AG04449 (cell line): Measurements from ENCODE around the gene TMEM259.
"Not testable (repeated sequence)": the region's sequence is repeated elsewhere in the genome, so short reads cannot be mapped to it uniquely, and the experiment has no call there.

ENCODE experiments used
- CTCF ChIA-PET: fragments of 350-600 bp; formaldehyde crosslinking; extraction: SDS; loops from one replicate; lab custom pipeline; 2021; ENCODE audit warnings: antibody characterized with exemption; lab: Yijun Ruan, JAX
- POLR2A ChIA-PET: fragments of 400-600, 350-600 bp; formaldehyde crosslinking; extraction: SDS; loops from one replicate; lab custom pipeline; 2020; ENCODE audit warnings: antibody characterized with exemption, inconsistent platforms; lab: Yijun Ruan, JAX
- DNase-seq: peaks from one replicate; pipeline ENCODE4 v3.0.0-alpha.2; 2010; ENCODE audit warnings: low read depth, low spot score
- H3K4me3 ChIP-seq: 2 replicates; pipeline ENCODE4 v1.5.1; 2011; ENCODE audit warnings: low read depth, mild to moderate bottlenecking, control low read depth, low read length
- TF ChIP-seq, protein P1 (sequence below): IDR thresholded peaks from one replicate; pipeline ENCODE4 v1.5.1; 2011; ENCODE audit warnings: mild to moderate bottlenecking, moderate library complexity, low read length, control low read depth, inconsistent platforms; ENCODE audit not compliant: insufficient read depth; ENCODE audit errors: missing control alignments

TMEM259 gene

DNA sequence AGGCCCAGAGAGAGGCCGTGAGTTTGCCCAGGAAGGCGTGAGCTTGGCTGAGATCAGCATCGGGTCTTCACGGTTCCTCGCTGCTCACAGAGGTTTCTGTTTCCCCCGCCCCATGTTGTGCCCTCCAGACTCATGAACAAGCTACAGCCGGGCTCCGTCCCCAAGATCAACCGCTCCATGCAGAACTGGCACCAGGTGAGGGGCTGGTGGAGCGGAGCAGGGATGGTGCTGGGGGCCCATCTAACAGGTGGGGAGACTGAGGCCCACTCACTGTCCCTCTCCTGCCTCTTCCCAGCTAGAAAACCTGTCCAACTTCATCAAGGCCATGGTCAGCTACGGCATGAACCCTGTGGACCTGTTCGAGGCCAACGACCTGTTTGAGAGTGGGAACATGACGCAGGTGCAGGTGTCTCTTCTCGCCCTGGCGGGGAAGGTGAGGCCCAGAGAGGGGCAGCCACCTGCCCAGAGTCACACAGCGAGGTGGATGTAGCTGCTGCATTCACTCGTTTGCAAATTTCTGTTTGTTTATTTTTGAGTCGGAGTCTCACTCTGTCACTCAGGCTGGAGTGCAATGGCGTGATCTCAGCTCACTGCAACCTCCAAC, 11.4 kb upstream of the TMEM259 start:
- ChIA-PET POLR2A (interaction anchor here (0.6 to 8.0 kb wide), 3 partner anchors 6 to 216 kb away, joined by 3 to 104 read pairs (median 3); partner anchors contain the start of gene ABCA7), CTCF (interaction anchor here (1.0 kb wide), 1 partner anchor 81 kb away, joined by 3 read pairs; no protein-coding TSS in a partner anchor)
- TF ChIP-seq, protein P1, sequence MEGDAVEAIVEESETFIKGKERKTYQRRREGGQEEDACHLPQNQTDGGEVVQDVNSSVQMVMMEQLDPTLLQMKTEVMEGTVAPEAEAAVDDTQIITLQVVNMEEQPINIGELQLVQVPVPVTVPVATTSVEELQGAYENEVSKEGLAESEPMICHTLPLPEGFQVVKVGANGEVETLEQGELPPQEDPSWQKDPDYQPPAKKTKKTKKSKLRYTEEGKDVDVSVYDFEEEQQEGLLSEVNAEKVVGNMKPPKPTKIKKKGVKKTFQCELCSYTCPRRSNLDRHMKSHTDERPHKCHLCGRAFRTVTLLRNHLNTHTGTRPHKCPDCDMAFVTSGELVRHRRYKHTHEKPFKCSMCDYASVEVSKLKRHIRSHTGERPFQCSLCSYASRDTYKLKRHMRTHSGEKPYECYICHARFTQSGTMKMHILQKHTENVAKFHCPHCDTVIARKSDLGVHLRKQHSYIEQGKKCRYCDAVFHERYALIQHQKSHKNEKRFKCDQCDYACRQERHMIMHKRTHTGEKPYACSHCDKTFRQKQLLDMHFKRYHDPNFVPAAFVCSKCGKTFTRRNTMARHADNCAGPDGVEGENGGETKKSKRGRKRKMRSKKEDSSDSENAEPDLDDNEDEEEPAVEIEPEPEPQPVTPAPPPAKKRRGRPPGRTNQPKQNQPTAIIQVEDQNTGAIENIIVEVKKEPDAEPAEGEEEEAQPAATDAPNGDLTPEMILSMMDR, result no peak

DNA sequence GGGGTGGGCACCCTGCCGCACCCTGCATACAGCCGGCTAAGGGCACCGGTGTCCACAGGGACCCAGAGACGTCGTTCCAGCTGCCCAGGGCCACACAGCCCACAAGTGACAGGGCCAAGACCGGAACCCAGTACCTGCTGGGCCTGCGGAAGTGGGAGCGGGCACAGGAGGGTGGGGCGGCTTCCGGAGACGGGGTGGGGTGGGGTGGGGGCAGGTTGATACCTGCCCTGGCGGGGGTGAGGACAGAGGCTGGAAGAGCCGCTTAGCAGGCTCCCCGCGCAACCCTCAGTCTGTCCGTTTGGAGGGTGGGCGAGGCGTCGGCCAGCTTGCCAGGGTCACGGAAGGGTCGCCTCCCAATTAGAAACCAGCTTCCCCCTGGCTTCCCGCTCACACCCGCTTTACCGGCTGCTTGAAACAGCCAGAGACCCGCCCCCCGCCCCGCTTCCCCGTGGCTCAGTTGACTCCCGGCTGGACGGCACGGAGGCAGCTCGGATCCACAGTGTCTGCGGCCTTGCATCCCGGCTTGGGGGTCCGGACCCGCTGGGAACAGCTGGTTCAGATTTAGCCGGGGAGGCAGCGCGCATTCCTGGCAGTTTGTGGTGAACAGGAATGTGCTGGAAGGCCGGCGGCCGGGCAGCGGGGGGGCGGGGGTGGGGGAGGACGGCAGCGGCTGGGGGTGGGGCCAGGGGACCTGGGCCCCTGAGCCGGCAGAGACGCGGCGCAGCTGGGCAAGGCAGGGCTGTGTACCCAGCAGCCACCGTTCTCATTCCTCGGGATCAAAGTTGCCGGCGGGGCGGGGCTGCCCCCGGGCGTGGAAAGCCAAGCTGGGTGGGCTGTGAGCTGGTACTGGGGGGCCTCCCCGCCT, 7.4 kb upstream of the TMEM259 start:
- H3K4me3 ChIP-seq, result peak overlapping the region; percentile 96
- DNase-seq, result peak; percentile 71
- POLR2A ChIA-PET, result interaction anchor here (0.6 to 8.0 kb wide), 6 partner anchors 11 to 241 kb away, joined by 3 to 104 read pairs (median 3); partner anchors contain the start of genes ABCA7, ATP5F1D, CIRBP and GPX4
- CTCF ChIA-PET, result interaction anchor here (0.6 to 4.2 kb wide), 6 partner anchors 39 to 212 kb away, joined by 3 to 19 read pairs (median 4); partner anchors contain the start of gene ARHGAP45
- TF ChIP-seq, protein P1, result no peak

More for the DNA sequence above, 11.4 kb upstream of the TMEM259 start:
- DNase-seq, result no peak
- H3K4me3 ChIP-seq, result no peak overlapping the region

DNA sequence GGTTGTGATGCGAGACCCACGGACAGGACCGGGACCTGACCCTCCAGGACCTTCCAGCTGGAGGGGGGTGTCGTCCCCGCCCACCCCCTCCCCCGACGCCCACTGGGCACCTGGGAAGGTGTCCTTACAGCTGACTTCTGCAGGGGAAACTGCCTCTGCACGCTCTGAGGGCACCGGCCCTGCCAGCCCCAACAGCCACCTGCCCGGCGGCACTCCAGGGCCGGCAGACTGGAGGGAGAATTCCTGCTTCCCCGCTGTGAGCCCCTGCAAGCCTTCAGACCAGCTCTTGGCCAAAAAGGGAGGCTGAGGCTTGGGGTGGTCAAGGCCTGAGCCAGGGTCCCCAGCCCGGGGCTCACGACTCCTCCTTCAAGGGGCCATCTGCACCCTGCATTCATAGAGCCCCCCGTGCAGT, 6.7 kb upstream of the TMEM259 start:
- TF ChIP-seq, protein P1, result no peak
- H3K4me3 ChIP-seq, result peak overlapping the region; percentile 96
- POLR2A ChIA-PET, result interaction anchor here (0.6 to 8.0 kb wide), 5 partner anchors 11 to 214 kb away, joined by 3 to 104 read pairs (median 3); partner anchors contain the start of genes ABCA7, ATP5F1D and GPX4
- CTCF ChIA-PET, result interaction anchor here (0.6 to 4.2 kb wide), 4 partner anchors 85 to 213 kb away, joined by 3 to 19 read pairs (median 4); no protein-coding TSS in a partner anchor
- DNase-seq, result no peak

DNA sequence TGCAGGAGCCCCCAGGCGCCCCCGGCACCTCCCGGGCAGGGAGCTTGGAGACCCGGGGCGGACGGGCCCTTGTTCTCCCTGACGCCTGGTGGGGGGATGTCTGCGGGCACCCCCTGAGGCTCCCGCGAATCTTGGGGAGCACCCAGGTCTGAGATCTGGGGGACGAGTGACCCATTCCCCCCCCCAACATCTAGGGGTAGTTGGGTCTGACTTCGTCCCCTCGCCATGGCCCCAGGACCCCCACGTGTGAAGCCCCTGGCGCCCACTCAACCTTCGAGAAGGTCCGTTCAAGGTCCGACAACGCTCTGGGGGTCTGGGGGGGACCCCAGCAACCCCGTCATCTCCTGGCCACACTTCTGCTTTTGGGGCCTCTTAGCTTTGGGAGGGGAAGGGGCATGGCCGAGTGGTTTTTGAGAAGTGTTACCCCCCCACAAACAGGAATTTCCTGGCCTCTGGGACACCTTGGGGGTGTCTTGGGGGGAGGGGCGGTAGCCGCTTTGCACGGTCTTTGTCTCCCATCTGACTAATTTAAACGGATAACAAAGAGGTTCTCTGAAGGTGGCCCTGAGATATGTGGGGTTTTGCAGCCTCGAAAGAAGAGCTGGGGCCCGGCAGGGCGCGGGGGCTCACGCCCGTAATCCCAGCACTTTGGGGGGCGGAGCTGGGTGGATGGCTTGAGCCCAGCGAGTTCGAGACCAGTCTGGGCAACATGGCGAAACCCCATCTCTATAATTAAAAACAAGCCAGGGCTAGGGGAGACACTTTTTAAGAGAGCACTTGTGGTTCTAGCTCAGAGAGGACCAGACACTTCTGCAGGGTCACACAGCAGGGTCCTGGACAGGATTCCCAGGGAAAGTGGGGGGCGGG, 6.1 kb upstream of the TMEM259 start:
- ChIA-PET POLR2A (interaction anchor here (0.6 to 8.0 kb wide), 10 partner anchors 12 to 242 kb away, joined by 3 to 104 read pairs (median 4); partner anchors contain the start of genes ABCA7, CIRBP, GPX4 and SBNO2), CTCF (interaction anchor here (1.2 to 4.2 kb wide), 5 partner anchors 13 to 217 kb away, joined by 4 to 19 read pairs (median 5); partner anchors contain the start of gene ABCA7)
- TF ChIP-seq, protein P1, result no peak
- DNase-seq, result no peak
- peak overlapping the region; percentile 96 for H3K4me3 ChIP-seq

DNA sequence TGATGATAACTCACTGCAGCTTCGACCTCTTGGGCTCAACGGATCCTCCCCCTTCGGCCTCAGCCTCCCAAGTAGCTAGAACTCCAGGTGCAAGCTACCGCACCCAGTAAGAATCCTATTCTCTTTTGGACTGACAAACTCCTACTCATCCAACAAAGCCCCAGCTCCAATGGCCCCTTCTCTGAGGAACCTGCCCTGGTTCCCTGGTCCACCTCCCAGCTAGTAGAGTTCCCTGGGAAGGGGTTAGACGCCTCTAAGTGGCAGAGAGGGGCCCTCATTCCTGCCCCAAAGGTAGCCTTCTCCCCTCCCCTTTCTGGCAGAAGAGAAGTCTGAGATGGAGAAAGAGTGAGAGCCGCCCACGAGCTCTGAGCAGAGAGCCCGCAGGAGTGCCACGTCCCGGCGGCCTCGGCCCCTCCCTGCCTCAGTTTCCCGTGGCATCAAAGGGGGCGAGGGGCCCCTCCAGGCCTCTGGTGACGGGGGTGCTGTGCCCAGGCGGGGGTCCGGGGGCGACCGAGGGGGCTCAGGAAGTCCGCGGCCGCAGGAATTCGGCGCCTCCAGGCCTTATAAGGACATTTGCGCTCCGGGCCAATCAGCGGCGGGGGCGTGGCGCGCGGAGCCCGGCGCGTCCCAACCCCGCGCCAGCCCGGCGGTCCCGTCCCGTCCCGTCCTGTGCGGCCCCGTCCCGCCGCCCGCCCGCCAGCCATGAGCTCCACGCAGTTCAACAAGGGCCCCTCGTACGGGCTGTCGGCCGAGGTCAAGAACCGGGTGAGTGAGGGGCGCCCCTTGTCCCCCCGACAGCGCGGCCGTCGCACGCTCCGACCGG, 5.2 kb upstream of the TMEM259 start, which contains the start of gene CNN2:
Gene CNN2 (plus strand): TSS at position 649 of the 823 bp plus-strand sequence. CDS start 54 bp downstream, at position 703.
- ChIA-PET CTCF (interaction anchor here (1.8 to 4.2 kb wide), 3 partner anchors 14 to 218 kb away, joined by 5 to 19 read pairs (median 9); partner anchors contain the start of gene ABCA7), POLR2A (interaction anchor here (0.6 to 8.0 kb wide), 9 partner anchors 13 to 243 kb away, joined by 3 to 104 read pairs (median 4); partner anchors contain the start of genes ABCA7, CIRBP, GPX4 and SBNO2)
- H3K4me3 ChIP-seq, result peak within 1 kb of the TSS; percentile 96
- no peak for DNase-seq
- TF ChIP-seq, protein P1, result no peak

DNA sequence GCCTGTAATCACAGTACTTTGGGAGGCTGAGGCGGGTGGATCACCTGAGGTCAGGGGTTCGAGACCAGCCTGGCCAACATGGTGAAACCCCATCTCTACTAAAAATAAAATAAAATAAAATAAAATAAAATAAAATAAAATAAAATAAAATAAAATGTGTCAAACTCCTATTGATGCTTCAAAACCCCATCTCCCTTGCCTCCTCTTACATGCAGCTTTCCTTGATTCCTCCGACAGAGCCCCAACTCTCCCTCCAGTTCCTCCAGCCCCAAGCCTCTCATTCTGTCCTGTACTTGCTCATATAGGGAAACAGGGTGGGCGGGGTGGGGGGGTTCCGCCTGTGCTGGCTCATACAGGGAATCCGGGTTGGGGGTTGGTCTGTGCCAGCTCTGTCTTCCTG, 4.2 kb upstream of the TMEM259 start:
- not testable (repeated sequence) for DNase-seq, H3K4me3 ChIP-seq
- ChIA-PET CTCF (interaction anchor here (1.1 to 4.2 kb wide), 4 partner anchors 15 to 219 kb away, joined by 3 to 19 read pairs (median 7); partner anchors contain the start of gene ABCA7), POLR2A (interaction anchor here (1.9 kb wide), 1 partner anchor 244 kb away, joined by 4 read pairs; the partner anchor contains the start of gene CIRBP)

DNA sequence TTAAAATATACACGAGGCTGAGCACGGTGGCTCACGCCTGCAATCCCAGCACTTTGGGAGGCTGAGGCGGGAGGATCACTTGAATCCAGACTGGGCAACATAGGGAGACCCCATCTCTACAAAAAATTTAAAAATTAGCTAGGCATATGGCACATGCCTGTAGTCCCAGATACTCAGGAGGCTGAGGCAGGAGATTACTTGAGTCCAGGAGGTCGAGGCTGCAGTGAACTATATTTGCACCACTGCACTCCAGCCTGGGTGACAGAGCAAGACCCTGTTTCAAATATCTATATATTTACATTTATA, 2.9 kb upstream of the TMEM259 start:
- H3K4me3 ChIP-seq, POLR2A ChIA-PET, DNase-seq: not testable (repeated sequence)
- CTCF ChIA-PET, result interaction anchor here (1.3 to 1.7 kb wide), 2 partner anchors 171 to 221 kb away, joined by 4 to 6 read pairs; no protein-coding TSS in a partner anchor
